Liver (tissue), 3 donors: ENCODE results near the gene MAP4K3.

ENCODE experiments used
- CTCF ChIP-seq: fragments of 150-350 bp; IDR thresholded peaks from 2 replicates; pipeline ENCODE4 v1.5.1; 2017; ENCODE audit warnings: improper control_type of control experiment, low read depth, low read length; ENCODE audit not compliant: missing input control
- REST ChIP-seq: IDR thresholded peaks from 2 replicates; pipeline ENCODE4 v1.6.1; 2016; ENCODE audit warnings: antibody characterized with exemption, mild to moderate bottlenecking
- TAF1 ChIP-seq: conservative IDR thresholded peaks from 2 replicates; pipeline ENCODE4 v1.6.1; 2016; ENCODE audit warnings: antibody characterized with exemption, mild to moderate bottlenecking
- YY1 ChIP-seq: IDR thresholded peaks from 2 replicates; pipeline ENCODE4 v1.6.1; 2016; ENCODE audit warnings: antibody characterized with exemption, mild to moderate bottlenecking
- donor health status: healthy.
- donor health status: healthy.

GRCh38 chr2:39445934-39446333 is 8.8 kb upstream of the MAP4K3 start:
- no peak for TF ChIP-seq YY1
- TF ChIP-seq CTCF: no peak
- TF ChIP-seq REST: no peak
- no peak for TF ChIP-seq TAF1
